Eye (tissue), 1 donor: Measurements from ENCODE around the gene EIF1B.
"Not testable (repeated sequence)": the region's sequence is repeated elsewhere in the genome, so short reads cannot be mapped to it uniquely, and the experiment has no call there.

ENCODE experiments used
- DNase-seq: peaks from one replicate; pipeline ENCODE4 v3.0.0-alpha.2; 2015

The EIF1B gene

DNA sequence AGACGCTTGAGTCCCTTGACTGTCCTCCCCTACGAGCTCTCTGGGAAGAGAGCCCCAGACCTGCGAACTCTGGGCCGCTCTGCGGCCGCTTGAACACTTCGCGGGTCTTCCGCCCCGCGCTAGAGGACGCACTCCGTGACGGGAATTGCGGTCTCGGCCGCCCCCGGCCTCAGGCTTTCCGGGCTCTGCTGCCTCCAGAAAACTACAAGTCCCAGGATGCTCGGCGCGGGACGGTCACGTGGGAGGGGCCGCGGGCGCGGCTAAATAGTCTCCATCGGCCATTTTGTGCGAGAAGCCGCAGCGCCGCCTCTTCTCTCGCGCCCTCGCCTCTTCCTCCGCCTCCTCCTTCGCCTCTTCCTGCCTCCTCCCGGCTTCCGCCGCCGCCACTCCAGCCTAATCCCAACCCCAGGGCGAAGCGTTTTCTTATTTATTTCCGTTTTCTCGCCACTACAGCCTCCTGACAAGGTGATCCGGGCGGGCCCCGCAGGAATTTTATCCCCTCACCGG lies at the start of gene EIF1B:
TSS of gene EIF1B (plus strand) at position 290 of the 507 bp plus-strand sequence. CDS start 235 bp downstream, outside the sequence.
- DNase-seq = peak; percentile 100

DNA sequence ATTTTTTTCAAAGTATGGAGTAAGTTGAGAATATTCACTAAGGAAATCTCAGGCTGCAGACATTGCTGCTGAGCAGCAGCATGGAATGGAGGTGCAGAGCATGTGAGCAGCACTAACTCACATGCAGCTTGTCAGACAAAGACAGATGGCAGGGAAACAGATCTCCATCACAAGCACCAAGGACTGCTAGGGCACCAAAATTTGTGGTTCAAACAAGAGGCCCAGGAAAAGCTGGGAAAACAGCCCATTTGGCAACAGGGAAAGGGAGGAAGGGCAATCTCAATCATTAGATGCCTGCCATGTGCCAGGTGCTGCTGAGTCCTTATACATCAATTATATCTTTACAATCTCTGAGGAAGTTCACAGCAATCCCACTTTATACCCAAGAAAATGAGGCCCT lies 47.2 kb upstream of the EIF1B start:
- no peak for DNase-seq

DNA sequence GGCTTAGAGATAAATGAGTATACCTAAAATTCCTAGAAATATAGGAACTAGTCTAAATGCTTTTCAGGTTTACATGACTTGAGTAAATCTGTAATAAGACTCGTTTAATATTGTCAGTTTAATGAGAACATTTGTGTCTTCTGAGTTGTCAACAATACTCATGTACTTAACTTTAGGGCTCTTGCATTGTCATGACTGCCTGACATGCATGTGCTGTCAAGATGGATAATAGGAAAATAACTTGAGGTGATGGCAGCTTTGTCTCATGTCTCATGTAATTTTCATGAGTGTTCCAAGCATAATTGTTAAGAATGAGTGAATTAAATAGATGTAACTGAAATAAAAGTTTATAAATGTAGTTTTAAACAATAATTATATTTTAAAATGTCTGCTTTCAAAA lies 45.1 kb upstream of the EIF1B start:
- DNase-seq = peak; percentile 23

DNA sequence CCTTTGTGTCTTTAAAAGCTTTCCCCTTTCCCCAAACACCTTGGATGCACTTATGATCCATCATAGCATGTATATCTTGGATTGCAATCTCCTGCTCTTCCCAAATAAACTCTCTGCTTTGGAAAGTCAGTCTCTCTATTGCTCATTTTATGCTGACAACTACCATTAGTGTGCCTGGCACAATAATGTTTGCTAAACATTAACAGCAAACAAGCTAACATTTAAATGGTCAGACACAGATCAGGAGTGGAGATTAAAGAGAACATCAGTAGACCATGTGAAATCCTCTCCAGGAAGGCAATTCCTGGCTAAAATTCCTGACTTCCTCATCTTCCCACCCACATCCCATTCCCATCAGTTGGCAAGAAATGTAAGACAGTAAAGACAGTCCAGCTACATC lies 44.3 kb upstream of the EIF1B start:
- no peak for DNase-seq

DNA sequence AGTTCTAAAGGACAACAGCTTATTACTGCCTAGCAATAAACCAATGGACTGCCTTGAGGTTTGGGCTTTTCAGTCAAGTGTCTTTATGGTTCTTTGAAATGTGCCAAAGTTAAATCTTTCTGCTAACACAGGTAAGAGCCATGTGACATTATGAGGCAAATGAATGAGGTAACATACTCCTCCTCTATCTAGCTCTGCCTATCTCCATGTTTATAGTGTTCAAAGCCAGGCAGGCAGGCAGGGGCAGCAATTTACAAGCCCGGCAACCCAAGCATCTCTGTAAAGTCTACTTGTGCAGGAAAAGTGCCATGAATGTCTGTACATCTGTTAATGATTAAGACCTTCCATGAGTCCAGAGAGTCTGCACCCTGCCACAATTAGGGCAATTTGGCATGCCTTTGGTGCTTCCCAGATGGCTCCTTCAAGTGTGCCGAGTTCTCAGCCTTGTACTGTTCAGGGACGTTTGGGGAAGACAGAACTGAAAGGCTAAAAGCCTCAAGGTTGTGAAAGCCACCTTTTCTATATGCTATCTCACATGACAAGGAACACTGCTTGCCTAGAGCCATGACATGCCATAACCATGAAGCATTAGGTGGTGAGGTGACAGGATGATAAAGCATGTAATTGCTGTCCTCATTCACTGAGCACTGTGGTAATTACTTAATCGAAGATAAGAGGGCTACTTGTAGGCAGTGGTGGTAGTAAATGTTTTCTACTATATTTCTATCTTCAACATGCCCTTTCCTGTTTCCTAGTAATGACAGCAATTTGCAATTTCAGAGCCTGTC lies 41.4 kb upstream of the EIF1B start:
- DNase-seq = no peak

DNA sequence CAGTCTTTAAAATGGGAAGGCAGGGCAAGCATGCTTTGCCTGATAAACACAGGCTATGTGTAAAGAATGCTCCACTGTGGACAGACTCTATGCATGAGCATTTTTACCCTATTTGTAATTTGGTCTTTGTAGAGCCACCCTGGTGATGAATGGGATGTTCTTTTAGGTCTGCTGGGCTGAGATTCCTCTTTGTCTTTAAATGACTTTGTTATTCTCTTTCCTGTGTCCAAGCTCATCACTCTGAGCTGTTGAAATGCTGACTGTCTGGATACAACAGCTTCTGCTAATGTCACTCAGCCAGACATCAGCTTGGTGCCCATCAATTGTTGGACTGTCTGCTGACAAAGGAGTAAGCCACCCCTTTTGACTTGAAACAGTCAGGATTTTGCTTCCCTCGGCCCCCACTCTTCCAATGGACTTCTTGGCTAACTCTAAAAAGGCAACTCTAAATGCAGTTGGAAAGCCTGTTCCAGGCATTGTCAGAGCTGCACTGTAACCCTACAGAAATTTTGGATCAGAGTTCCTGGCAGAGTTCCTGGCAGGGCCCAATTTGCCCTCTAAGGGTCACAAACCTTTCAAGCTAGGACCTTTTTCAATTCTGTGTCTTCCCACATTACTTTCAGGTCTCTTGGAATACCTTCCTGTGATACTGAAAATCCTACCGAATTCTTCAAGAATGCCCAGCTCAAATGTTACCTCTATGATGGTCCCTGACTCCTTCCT lies 40.5 kb upstream of the EIF1B start:
- DNase-seq = no peak

DNA sequence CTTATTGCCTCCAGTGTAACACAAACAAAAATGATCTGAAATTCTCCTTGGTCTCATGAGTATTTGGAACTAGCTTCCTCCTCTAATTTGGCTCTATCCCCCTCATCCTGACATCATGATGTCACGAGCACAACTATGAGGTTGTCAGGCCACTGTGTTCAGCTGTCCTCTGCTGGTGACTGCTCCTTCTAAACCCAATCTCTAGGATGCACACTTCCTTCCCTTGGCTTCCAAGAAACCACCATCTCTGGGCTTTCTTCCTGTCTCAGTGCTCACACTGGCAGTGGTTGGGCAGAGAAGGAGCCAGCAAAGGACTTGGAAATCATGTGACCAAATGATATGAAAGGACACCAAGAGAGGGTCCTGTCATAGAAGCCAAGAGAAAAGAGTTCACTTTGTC lies 30.7 kb upstream of the EIF1B start:
- no peak for DNase-seq

DNA sequence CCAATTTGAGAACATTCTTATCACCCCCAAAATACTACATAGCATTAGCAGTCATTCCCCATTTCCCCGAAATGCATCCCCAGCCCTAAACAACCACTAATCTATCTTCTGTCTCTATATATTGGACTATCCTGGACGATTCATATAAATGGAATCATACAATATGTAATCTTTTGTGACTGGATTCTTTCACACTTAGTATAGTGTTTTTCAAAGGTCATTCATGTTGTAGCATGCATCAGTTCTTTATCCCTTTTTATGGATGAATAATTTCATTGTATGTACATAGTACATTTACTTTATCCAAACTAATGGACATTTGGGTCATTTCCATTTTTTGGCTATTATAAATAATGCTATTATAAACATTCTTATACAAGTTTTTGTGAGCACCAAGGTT lies 27.5 kb upstream of the EIF1B start:
- no peak for DNase-seq

DNA sequence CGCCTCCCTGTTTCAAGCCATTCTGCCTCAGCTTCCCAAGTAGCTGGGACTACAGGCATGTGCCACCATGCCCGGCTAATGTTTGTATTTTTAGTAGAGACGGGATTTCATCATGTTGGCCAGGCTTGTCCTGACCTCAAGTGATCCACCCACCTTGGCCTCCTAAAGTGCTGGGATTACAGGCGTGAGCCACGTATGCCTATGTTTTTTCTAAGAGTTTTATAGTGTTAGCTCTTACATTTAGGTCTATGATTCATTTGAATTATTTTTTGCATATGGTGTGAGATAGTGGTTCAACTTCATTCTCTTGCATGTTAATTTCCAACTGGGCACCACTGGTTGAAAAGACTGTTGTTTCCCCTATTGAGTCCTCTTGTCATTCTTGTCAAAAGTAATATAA lies 26.4 kb upstream of the EIF1B start:
- DNase-seq = not testable (repeated sequence)

DNA sequence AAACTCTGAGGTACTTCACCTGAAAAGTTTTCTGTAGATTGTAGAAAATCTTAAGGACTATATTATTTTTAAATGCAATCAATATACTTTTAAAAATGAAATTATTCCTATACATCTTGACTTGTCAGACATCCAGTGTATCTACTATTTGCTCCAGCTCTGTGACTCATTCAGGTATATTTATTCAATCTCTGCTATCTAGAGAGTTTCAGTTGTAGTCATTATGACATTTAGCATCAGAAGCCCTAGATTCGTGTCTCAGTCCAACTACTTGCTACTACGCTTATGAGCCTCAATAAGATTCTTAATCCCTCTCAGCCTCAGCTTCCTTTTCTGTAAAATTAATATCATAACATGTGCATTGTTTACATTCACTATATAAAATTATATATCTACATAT lies 22.3 kb upstream of the EIF1B start:
- no peak for DNase-seq

DNA sequence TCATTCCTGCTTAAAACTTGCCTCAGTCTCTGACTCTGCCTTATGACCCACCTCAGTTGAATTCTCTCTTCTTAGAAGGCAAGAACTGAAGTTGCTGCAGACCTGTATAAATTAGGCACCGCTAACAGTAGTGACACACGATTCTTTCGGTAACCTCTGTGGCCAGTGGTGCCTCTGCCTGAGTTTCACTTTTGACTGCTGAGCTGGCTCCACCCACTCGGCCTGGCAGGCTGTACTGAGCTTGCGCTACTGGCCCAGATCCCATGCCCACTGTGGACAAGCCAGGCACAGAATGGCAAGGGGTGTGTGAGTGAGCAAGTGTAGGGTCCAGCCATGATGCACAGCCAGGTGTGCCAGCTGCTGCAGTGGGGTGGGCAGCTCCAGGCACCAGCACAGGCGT lies 19.1 kb upstream of the EIF1B start:
- no peak for DNase-seq

DNA sequence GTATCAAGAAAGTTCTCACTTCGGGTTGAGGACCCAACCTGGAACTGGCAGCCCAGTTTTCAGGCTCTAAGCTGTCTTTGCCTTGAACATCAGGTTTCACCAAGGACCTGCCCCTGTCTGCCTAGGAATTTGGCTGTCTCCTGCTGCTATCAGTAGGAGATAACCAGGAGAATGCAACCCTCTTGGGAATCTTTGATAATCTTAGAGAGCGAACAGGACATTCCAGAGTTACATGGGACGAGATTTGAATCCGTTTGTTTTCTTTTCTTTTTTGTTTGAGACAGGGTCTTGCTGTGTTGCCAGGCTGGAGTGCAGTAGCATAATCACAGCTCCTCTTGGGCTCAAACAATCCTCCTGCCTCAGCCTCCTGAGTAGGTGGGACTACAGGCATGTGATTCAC lies 18.0 kb upstream of the EIF1B start:
- no peak for DNase-seq

DNA sequence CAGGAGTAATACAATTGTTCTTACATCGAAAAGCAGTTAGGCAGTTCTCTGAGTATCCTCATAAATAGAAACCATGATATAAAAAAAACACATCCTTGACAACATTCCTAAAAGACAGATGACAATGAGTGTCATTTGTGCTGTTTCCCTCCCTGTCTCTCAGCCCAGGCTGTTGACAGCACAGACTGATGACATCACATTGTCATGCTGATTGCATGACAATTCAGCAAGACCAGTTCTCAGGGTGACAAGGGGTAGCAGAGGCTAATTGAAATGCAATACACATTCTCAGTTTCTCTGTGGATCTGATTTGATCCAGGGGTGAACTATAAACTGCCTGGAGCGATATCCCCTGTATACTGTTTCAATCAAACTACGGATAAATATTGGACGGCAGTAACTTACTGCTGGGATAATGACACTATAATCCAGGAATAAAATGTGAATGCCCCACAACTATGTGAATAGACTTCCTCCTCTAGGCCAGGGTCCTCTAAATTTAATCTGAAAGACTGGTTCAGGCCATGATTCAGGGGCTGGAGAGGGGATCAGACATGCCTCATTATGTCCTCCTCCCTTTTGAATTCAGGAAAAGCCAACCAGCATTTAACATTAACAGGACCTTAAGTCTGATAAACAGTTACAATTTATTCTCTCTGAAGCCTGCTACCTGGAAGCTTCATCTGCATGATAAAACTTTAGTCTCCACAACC lies 16.7 kb upstream of the EIF1B start:
- DNase-seq = no peak

DNA sequence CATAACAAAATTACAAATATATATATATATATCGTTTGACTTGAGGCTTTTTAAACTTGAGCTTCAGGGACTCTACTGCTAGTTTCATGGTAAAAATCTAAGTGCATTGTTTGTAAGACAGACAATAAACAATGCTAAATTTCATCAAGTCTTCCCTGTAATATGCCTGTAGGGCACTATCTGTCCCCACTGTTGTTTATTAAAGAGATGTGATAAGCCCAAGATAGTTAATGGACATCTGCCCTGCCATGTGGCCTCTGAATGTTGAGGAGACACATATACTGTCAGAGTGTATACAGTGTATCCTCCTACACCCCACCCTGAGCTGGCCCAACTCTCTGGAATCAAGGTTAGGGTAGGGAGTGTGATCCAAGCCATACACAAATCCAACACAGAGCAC lies 15.1 kb upstream of the EIF1B start:
- no peak for DNase-seq

DNA sequence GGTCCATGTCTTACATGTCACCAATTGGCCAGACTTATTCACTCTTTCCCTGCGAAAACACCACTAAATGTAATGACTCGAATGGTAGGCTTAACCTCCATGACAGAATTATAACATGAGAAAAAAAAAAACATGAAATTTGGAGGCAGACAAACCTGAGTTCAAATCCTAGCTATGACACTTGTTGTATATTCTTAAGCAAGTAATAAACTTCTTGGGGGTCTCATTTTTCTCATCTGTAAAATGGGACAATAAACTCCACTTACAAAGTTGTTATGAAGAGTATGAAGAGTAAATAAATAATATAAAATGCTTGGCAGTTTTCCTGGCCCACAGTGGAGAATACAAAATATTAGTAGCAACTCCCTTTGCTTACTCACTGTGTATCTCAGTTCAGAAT lies 11.4 kb upstream of the EIF1B start:
- DNase-seq = no peak

DNA sequence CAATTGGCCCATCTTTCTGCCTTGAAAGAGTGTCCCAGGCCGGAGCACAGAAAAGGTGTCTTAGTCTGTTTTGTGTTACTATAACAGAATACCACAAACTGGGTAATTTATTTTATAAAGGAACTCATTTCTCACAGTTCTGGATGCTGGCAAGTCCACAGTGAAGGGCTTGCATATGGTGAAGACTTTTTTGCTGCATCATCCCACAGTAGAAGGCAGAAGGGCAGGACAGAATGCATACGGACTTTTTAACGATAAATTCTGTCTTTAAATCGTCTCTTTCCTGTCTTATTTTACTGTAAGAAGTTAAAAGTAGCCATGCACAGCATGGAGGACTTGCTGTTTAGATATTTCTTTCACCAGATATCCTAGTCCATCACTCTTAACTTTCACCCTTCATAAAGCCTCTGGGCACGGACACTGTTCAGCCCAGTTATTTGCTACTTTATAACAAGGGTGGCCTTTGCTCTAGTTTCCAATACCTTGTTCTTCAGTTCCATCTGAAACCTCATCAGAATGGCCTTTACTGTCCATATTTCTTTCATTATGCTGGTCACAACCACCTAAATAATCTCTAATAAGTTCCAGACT lies 10.3 kb upstream of the EIF1B start:
- DNase-seq = no peak

DNA sequence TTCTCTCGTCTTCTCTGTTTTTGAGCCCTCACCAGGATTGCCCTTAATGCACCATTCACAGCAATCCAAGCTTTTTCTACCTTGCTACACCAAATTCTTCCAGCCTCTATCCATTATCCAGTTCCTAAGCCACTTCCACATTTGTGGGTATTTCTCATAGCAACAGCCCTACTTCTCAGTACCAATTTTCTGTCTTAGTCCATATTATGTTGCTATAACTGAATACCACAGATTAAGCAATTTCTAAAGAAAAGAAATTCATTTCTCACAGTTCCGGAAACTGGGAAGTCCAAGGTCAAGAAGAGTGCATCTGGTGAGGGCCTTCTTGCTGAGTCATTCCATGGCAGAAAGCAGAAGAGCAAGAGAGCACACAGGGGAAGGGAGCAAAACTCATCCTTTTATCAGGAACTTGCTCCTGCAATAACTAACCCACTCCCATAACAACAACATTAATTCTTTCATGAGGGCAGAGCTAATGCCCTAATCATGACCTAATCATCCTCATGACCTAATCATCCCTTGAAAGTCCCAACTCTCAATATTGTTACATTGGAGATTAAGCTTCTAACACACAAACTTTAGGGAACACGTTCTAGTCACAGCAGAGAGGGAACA lies 9.7 kb upstream of the EIF1B start:
- DNase-seq = no peak

DNA sequence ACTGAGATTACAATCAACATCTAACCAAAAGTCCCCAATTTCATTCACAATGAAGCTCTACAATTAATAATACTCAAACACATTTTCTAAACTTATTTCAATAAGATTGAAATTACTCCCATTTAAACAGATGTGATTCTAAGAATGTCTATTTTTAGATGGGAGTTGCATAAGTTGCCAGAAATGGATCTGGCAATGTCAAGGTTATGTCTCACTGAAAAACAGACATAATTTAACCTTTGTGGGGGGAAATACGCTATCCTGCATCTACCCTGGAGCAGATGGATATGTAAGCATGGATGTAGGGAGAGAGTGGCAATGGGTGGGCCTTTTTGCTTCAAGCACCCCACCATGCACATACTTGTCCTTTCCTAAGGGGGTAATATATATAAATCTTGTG lies 6.7 kb upstream of the EIF1B start:
- no peak for DNase-seq

DNA sequence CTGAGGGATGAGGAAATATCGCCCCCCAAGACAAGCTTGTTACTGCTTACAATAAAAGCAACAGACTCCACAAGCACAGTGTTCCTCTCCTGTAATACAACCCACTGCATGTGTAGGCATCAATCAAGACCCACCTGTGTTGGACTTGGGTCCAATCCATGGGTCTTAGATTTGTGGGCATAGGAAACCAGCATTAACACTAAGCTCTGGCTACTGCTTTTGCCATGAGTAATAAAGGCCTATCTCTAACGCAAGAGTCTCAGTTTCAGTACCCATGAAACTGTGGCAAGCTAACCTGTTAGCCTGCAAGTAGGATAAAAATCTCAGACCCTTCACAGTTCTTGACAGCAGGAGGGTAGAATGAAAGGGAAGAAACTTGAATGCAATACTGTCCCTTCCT lies 5.2 kb upstream of the EIF1B start:
- DNase-seq = no peak

DNA sequence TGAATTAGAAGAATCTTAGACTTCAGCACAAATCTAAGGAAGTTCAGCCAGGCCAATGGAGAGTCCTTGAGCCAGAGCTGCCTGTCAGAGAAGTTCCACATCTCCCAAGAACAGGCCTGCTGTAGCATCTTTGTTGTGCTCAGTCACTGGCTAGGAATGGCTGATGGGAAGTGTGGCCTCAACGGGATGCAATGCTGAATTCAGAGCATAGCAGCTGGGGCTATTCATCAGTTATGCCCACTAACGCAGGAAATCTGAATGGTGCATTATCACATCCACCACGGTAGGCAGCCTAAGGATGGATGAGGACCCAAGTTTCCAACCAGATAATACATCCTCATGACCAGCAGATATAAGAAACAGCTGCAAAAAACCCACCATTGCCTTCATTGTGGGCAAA lies 3.2 kb upstream of the EIF1B start:
- no peak for DNase-seq

DNA sequence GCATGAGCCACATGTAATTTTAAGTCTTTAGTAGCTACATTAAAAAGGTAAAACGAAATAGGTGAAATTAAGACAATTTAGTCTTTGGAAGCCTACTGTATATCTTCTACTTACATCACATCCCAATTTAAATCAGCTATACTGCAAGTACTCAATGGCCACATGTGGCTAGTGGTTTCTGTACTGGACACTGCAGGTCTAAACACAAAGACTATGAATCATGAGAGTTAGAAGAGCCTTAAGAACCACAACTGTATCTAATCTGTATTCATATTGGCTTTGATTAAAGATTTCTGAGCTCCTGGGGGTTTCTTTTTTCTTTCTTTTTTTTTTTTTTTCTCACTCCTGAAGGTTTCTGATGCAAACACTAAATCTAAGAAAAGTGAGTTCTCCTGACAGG lies 2.3 kb upstream of the EIF1B start:
- DNase-seq = no peak

DNA sequence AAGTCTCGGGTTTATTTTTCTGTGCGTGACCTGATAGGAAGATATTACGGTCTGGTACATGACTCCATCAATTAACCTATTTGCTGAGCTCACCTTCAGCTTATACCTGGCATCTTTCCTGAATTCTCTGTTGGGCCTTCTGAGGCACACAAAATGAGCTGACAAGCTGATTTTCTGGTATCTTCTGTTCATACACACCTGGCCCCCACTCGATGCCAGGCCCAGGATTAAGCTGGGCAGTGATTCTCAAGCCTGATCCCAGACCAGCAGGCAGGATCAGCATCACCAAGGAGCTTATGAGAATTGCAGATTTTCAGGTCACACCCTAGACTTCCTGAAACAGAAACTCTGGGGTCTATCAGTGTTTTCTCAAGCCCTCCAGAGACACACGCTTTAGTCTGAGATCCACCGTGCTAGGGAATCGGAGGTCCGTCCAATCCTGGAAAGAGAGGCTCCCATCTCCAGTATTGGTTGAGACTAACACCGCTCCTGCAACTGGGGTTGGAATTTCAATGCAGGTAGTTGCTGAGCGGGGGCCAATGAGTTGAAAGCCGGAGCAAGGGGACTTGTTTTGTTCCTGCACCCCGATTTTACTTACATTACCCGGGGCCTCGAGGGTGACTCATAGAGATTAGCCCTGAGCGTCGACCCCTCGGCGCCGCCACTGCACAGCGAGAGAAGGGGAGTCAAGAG lies 636 bp upstream of the EIF1B start:
- no peak for DNase-seq
